K562 (cell line): Measurements from ENCODE around the gene DHRS4L2. TPM values are rescaled to one million over a fixed set of nuclear protein-coding genes. Genes with fewer than 3 reads are reported as not detected.
"Not testable (repeated sequence)": the region's sequence is repeated elsewhere in the genome, so short reads cannot be mapped to it uniquely, and the experiment has no call there.

Experiments
- ATAC-seq: fragments of 200-7000 bp; cut with Tn5 transposase; 3 replicates; pipeline ENCODE4 v1.9.1; 2020; ENCODE audit warnings: moderate library complexity
- BruUV-seq: library from RNA; stranded (reverse); fragments of 400-500 nt; replicated peaks from 2 replicates; lab custom pipeline; 2021; lab: Mats Ljungman, UMichigan
- CTCF ChIA-PET: fragments of 300-600 bp; formaldehyde crosslinking; extraction: SDS; loops from one replicate; lab custom pipeline; 2021; ENCODE audit warnings: low intra/inter-chr PET ratio; lab: Yijun Ruan, JAX
- POLR2A ChIA-PET: fragments of 300-600, 350-650 bp; sonication (Branson Sonifier 250); formaldehyde crosslinking; extraction: SDS; loops from one replicate; lab custom pipeline; 2021; ENCODE audit warnings: antibody characterized with exemption, inconsistent platforms; lab: Yijun Ruan, JAX
- DNase-seq, 4 experiments: peaks; one replicate each; pipeline versions ENCODE4 v3.0.0 to v3.0.0-alpha.2; 2011 to 2018; ENCODE audit warnings: low spot score in 3 of 4, mixed read lengths in 3 of 4; ENCODE audit errors: extremely low read depth in 1 of 4
- FAIRE-seq: peaks from 2 replicates; lab custom pipeline; 2011; peaks lifted over from hg19 to GRCh38; lab: Jason Lieb, UNC
- H2AFZ ChIP-seq: 2 replicates; pipeline ENCODE4 v1.6.0; 2011; ENCODE audit warnings: low read depth, low read length, control low read depth, inconsistent platforms
- H3K27ac ChIP-seq: fragments of 200-600 bp; 3 replicates; pipeline ENCODE4 v1.8.0; 2011; ENCODE audit warnings: low read depth, mild to moderate bottlenecking, control low read depth, inconsistent platforms, low read length, moderate library complexity, mixed read lengths; ENCODE audit errors: extremely low read depth
- H3K27me3 ChIP-seq, 2 experiments: fragments of 300-600 bp in 1 of 2; 2 replicates in 1 of 2; 3 replicates in 1 of 2; pipeline versions ENCODE4 v1.6.0 to v1.8.0; 2011; ENCODE audit warnings: inconsistent platforms in 2 of 2, low read length in 2 of 2, mild to moderate bottlenecking in 1 of 2, mixed read lengths in 1 of 2, moderate library complexity in 1 of 2; ENCODE audit not compliant: control insufficient read depth in 2 of 2, insufficient read depth in 2 of 2
- H3K36me3 ChIP-seq: fragments of 300-600 bp; 3 replicates; pipeline ENCODE4 v1.8.0; 2011; ENCODE audit warnings: mild to moderate bottlenecking, low read length, inconsistent platforms; ENCODE audit not compliant: control insufficient read depth, insufficient read depth
- H3K4me1 ChIP-seq, 2 experiments: fragments of 200-600 bp in 1 of 2; replicated peaks in 1 of 2; 2 replicates in 1 of 2; 3 replicates in 1 of 2; pipeline versions ENCODE4 v1.5.1 to v1.8.0; 2011; ENCODE audit warnings: inconsistent platforms in 2 of 2, low read length in 2 of 2, mild to moderate bottlenecking in 1 of 2, mixed read lengths in 1 of 2, moderate library complexity in 1 of 2; ENCODE audit not compliant: control insufficient read depth in 2 of 2, insufficient read depth in 2 of 2
- H3K4me2 ChIP-seq: 2 replicates; pipeline ENCODE4 v1.6.1; 2011; ENCODE audit warnings: low read length, control low read depth, inconsistent platforms, mixed read lengths; ENCODE audit not compliant: insufficient read depth
- H3K4me3 ChIP-seq: fragments of 200-600 bp; sonication (generic), shearing (Covaris generic); 2 replicates; pipeline ENCODE4 v1.5.1; 2016; ENCODE audit warnings: control low read depth, inconsistent platforms
- H3K79me2 ChIP-seq: fragments of 200-600 bp; 3 replicates; pipeline ENCODE4 v1.8.0; 2011; ENCODE audit warnings: low read length, inconsistent platforms; ENCODE audit not compliant: control insufficient read depth, insufficient read depth
- H3K9ac ChIP-seq, 2 experiments: 2 replicates each; pipeline versions ENCODE4 v1.6.0 to v1.6.1; 2011; ENCODE audit warnings: low read depth in 2 of 2, low read length in 2 of 2, control low read depth in 1 of 2, inconsistent platforms in 1 of 2, mild to moderate bottlenecking in 1 of 2, mixed read lengths in 1 of 2; ENCODE audit not compliant: insufficient read depth in 1 of 2
- H3K9me1 ChIP-seq: one replicate; pipeline ENCODE4 v1.6.0; 2011; ENCODE audit warnings: inconsistent platforms, mild to moderate bottlenecking, low read length, moderate library complexity; ENCODE audit not compliant: control insufficient read depth, insufficient read depth
- H3K9me3 ChIP-seq: replicated peaks from 2 replicates; pipeline ENCODE4 v1.5.1; 2011; ENCODE audit warnings: low read depth, low read length, inconsistent platforms; ENCODE audit not compliant: control insufficient read depth, insufficient read depth
- H4K20me1 ChIP-seq: replicated peaks from 2 replicates; pipeline ENCODE4 v1.6.1; 2011; ENCODE audit warnings: low read length, inconsistent platforms, mixed read lengths; ENCODE audit not compliant: control insufficient read depth, insufficient read depth
- CBX2 ChIP-seq: fragments of 200-600 bp; sonication (generic); IDR thresholded peaks from one replicate; pipeline ENCODE4 v1.6.1; 2012; ENCODE audit warnings: mild to moderate bottlenecking, low read length, inconsistent platforms; ENCODE audit not compliant: insufficient read depth, poor library complexity, severe bottlenecking
- E2F8 ChIP-seq: fragments of 450-650 bp; IDR thresholded peaks from 2 replicates; pipeline ENCODE4 v1.7.1; 2018; ENCODE audit warnings: mild to moderate bottlenecking, low read depth; ENCODE audit not compliant: partially characterized antibody
- ELK1 ChIP-seq: sonication (generic); formaldehyde crosslinking; IDR thresholded peaks from 2 replicates; pipeline ENCODE4 v1.8.1; 2022; ENCODE audit warnings: missing genetic modification reagents
- GATAD2A ChIP-seq: fragments of 450-650 bp; IDR thresholded peaks from 2 replicates; pipeline ENCODE4 v1.6.1; 2017
- TAF9B ChIP-seq: fragments of 450-650 bp; IDR thresholded peaks from 2 replicates; pipeline ENCODE4 v1.6.1; 2018; ENCODE audit warnings: mild to moderate bottlenecking; ENCODE audit not compliant: partially characterized antibody
- TCF3 ChIP-seq: sonication (generic); formaldehyde crosslinking; IDR thresholded peaks from 2 replicates; pipeline ENCODE4 v1.4.0; 2020; ENCODE audit warnings: mild to moderate bottlenecking, missing genetic modification reagents
- TRIM28 ChIP-seq: fragments of 450-650 bp; IDR thresholded peaks from 2 replicates; pipeline ENCODE4 v1.6.1; 2017
- WGBS: fragments of 100-300 bp; shearing (Covaris generic); methylation state at CpG from one replicate; pipeline ENCODE4 v1.1.6; 2016; ENCODE audit warnings: low coverage, mixed read lengths; ENCODE audit not compliant: insufficient coverage; ENCODE audit errors: missing lambda C conversion rate; 5-methylcytosine and 5-hydroxymethylcytosine counted together
- in situ Hi-C: fragments of 300-500 bp; cut with MboI; formaldehyde crosslinking; loops from 4 replicates; pipeline ENCODE4 v1.15.0; 2018; ENCODE audit warnings: inconsistent platforms, mixed read lengths
- intact Hi-C: fragments of 100-400 bp; cut with micrococcal nuclease; formaldehyde crosslinking; loops from 2 replicates; pipeline ENCODE4 v1.14.2; 2022
- polyA plus RNA-seq, 8 experiments: library from polyadenylated mRNA; depleted of rRNA in 4 of 8; stranded (reverse) in 5 of 8; unstranded in 3 of 8; fragments of >200 nt; fragmentation: Nextera tagmentation in 2 of 8; fragmentation: Illumina TruSeq in 1 of 8; extraction: Ambion mirVana in 2 of 8; extraction: Trizol in 1 of 8; gene quantifications; 2 replicates each; pipeline versions ENCODE4 v1.2.1 to v1.2.3, GENCODE V29; 2011 to 2014; ENCODE audit warnings: inconsistent platforms in 1 of 8, missing spikeins in 1 of 8
- total RNA-seq, 7 experiments: library from RNA; depleted of rRNA in 6 of 7; stranded (reverse); fragments of >200 nt in 6 of 7; fragmentation: Illumina TruSeq in 2 of 7; extraction: Trizol in 2 of 7; gene quantifications; 2 replicates each; pipeline versions ENCODE4 v1.2.1 to v1.2.3, GENCODE V29; 2011 to 2021; ENCODE audit warnings: low replicate concordance in 1 of 7

The DHRS4L2 gene
- total and polyA plus RNA-seq, 9 of the 15 experiments (the other 6 are each of a cell fraction or from before 2014, with no cell fraction given) = 2.3 to 13.7 (median 8.1) TPM

DNA sequence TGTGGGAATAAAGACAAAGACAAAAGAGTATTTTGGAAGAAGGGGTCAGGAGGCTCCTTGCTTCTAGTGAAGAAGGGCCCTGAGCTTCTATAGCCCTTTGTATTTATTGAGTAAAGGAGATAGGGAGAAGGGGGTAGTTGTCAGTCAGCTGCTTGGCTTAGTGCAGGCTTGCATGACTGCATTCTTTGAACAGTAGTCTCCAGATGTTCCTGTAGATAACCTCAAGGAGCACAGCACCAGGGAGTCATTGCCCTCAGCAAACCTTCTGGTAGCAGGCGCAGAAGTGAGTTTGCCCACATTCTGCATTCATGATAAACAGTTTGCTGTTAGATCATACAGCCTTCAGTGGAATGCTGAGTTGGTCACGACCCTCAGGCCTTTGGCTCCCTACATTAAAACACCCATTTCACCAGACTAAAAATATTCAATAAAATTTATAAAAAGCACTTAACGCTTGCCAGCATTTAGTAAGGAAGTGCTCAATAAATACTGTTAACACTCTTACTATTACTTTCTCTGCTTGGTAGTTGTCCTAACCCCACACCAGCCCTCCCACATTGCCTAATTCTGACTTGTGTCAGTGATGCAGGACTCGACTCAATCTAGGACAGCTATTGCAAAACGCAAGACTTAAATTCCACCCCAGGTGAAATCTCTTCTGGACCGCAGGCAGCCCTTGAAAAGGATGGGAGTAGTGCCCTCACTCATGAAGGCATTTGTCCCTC, 38.2 kb upstream of the DHRS4L2 start (continued):
- TF ChIP-seq E2F8 = no peak
- TF ChIP-seq TRIM28 = peak; percentile 36; the same call in 1 of the 2 replicates
- TF ChIP-seq ELK1 (CRISPR knock-in tag) = no peak
- TF ChIP-seq CBX2 = no peak
- TF ChIP-seq TCF3 = peak; percentile 26; the same call in 1 of the 2 replicates
- no peak for TF ChIP-seq TAF9B
- TF ChIP-seq GATAD2A = no peak

DNA sequence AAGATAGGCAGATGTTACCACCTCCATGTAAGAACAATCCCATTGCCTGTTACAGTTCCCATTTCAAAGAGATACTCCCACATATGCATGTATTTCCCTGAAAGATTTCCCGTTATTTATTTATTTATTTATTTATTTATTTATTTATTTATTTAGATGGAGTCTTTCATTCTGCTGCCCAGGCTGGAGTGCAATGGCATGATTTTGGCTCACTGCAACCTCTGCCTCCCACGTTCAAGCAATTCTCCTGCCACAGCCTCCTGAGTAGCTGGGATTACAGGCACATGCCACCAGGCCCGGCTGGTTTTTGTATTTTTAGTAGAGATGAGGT, 37.6 kb upstream of the DHRS4L2 start:
- H3K4me1 ChIP-seq, ATAC-seq, DNase-seq, H3K4me3 ChIP-seq, BruUV-seq, FAIRE-seq, H3K4me2 ChIP-seq, H3K36me3 ChIP-seq, in situ Hi-C loops, CTCF ChIA-PET, H3K27me3 ChIP-seq, H2AFZ ChIP-seq, H3K27ac ChIP-seq, H3K9ac ChIP-seq, H3K9me1 ChIP-seq, H3K9me3 ChIP-seq, H4K20me1 ChIP-seq: not testable (repeated sequence)
- peaks cover 21% of the 10 kb centered on the region for H3K79me2 ChIP-seq
- WGBS = 69% methylated on average over 3 of the region's 3 CpGs
- POLR2A ChIA-PET = interaction anchor here (0.7 kb wide), 1 partner anchor 14 kb away, joined by 3 read pairs; no protein-coding TSS in a partner anchor
- intact Hi-C loops = loop anchor here (5.0 kb wide), 1 partner anchor 364 kb away; no protein-coding TSS in a partner anchor
